NCI-H2227 treated with DMSO at 0.1 percent for 48 hours (cell line): ENCODE results near the gene CLEC7A.
A peak's percentile ranks its signal among the peaks of the same experiment; 100 is the strongest.

ENCODE experiments used
- DNase-seq: peaks from one replicate; lab custom pipeline; 2025; lab: John Stamatoyannopoulos, UW

CLEC7A gene

GRCh38 chr12:10130042-10130441 lies at the start of gene CLEC7A:
CLEC7A (minus strand) TSS chr12:10130199; CDS start chr12:10130082, 117 bp downstream.
- DNase-seq = no peak

- no peak for DNase-seq
Observed at GRCh38 chr12:10179776-10180181, 49.8 kb upstream of the CLEC7A start.

DNA sequence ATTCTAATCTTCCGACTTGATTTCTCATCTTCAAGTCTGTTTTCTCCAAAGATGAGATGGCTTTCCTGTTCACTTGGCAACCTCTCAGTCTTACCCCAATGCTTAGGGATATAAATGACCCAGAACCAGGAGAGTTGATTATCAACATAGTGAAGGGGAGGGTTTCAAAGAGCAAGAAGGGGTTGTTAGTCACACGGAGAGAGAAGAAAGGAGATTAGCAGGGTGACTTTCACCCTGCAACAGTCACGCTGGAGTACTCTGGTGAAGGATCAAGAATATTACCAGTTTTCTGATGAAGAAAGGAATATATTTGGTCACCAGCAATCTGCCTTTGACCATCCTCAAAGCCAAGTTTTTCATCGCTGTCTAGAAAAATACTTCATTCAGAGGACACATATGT lies 48.8 kb upstream of the CLEC7A start, which contains the start of gene TMEM52B:
TSS of gene TMEM52B (plus strand) at position 212 of the 400 bp plus-strand sequence. CDS start 543 bp downstream, outside the sequence.
- DNase-seq = no peak

DNA sequence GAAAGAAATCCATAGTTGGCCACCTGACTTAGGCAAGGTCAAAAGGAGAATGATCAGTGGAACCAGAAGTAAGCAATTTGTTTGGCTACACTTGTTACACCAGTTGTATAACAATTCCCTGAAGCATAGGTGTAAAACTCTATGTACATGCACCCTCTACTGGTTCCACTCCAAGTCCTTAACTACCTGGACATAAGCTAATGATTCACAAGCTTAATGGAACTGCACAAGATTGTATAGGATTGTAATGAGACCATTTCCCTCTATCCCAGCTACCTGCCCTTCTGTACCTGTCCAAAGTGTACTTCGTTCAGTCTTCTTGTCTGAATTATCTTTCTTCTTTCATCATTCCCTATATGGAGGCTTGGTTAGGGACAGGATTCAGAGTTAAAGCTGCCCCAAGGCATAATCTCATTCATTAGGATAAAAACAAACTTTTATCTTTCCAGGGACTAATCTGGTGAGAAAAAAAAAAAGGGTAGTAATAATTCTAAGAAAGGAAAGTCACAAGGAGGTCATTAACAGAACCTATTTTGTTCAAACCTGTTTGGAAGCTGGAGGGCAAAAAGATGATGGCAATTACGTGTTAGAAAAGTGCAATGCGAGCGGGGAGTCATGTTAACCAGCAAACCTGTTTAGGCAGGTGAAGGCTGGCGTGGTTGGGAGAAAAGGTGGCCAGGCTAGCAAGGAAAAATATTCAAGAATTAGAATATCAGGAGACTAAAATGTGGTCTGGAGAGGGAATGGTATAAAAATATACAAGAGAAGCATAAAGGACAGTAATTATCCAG lies 46.0 kb upstream of the CLEC7A start:
- DNase-seq = no peak

GRCh38 chr12:10174986-10175614 lies 45.1 kb upstream of the CLEC7A start:
- DNase-seq = no peak

- no peak for DNase-seq
Observed at GRCh38 chr12:10171973-10172728, 42.2 kb upstream of the CLEC7A start, which contains the start of gene OLR1. OLR1 (minus strand) TSS chr12:10172132; CDS start chr12:10172077, 55 bp downstream.

GRCh38 chr12:10170216-10170615 lies 40.2 kb upstream of the CLEC7A start:
- no peak for DNase-seq

DNA sequence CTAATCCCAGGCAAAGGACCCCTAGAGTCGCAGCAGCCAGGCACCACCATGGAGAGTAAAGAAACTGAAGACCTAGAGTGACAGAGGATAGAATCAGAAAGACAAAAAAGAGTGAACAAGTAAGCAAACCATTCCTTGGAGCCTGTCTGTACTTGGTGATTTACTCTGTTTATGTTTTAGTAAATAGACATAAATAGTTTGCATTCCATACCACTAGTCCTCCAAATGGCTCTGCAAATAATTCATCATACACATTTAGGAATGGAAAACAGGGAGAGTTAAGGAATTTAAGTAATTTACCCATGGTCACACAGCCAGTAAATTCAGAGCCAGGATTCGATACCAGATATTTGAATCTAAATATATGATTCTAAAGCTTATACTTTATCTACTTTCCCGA lies 39.1 kb upstream of the CLEC7A start:
- DNase-seq = no peak

DNA sequence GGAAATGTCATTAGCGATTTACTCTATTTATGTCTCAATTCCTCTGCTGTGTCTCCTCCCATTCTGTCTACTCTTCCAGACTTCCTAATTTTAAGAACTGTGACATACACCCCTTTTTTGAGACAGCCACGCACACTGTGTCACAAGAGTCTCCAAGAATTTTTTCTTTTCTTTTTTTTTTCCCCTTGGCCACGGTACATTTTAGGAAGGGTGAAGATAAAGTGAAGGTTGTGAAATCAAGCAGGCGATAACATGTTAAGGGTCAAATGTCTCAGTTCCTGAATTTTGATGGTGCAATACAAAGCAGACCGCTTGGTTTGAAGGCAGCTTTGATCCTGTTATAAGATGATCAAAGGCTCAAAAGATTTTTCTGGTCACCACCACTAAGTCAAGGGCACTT lies 37.6 kb upstream of the CLEC7A start:
- DNase-seq = no peak

- no peak for DNase-seq
Observed at GRCh38 chr12:10165421-10165820, 35.4 kb upstream of the CLEC7A start.

GRCh38 chr12:10163084-10163483 lies 33.1 kb upstream of the CLEC7A start:
- DNase-seq = no peak

- no peak for DNase-seq
Observed at GRCh38 chr12:10160617-10161385, 30.8 kb upstream of the CLEC7A start.

GRCh38 chr12:10159280-10159679 lies 29.3 kb upstream of the CLEC7A start:
- DNase-seq = no peak

DNA sequence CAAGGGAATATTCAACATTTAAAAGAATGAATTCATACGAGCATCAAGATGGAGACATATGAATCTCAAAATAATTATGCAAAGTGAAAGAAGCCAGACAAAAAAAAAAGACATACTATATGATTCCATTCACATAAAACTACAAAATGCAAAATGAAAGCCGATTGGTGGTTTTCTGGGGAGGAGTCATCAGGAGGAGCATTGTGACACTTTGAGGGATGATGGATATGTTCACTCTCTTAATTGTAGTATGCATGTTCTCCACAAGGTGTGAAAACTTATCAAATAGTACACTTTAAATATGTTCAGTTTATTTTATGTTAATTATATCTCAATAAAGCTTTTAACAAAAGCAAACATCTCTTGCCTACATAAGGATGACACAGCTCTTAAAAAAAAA lies 28.4 kb upstream of the CLEC7A start:
- DNase-seq = no peak

DNA sequence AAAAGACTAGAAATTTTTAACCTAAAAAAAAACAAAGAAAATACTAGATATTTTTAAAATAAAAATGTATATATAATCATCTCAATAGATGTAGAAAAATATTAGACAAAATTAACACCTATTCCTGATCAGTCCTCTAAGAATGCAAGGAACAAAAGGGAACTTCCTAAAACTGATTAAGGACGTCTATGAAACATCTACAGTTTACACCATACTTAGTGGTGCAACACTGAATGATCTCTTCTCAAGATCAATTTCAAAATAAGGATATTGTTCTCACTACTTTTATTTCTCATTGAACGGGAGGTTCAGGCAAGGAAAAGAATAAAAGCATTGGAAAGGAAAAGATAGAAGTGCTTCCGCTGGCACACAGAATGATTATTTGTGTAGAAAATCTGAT lies 26.0 kb upstream of the CLEC7A start:
- DNase-seq = no peak

GRCh38 chr12:10154145-10154496 lies 24.1 kb upstream of the CLEC7A start:
- DNase-seq = no peak

DNA sequence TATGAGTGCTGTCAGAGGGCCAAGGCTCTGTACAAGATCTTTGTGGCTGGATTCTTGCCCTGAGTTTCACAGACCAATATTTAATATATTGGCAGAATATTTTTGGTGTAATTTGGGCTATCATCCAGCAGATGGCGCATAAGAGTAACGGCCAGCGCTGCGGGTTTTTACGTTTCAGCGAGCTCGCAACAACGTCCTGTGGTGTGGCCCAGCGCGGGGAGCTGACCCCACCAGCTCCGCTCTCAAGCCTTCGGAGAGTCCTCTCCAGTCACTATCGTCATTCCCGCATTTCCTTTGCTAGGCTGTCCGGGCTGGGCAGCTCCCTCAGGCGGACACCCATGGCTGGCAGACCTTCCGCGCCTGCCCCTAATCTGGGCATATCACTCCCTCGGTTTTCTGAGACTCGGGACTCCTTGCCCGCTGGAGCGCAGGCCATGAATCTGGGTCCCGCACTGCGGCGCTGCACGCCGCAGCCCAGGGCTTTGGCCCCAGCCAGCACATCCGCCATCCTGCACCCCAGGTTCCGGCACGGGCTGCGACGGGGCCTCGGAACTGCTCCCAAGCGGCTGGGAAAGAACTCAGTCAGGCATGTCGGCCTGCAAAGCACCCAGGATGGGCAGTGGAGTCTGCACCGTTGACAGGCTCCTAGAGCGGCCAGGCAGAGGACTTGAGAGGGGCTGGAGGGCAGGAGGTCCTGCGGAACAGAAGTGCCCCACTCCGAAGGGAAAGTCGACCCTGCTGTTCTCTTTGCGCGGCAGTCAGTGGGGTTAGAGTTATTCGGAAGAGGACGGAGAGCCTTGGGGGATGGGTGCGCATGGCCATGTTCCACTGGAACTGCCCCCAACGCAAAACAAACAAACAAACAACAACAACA lies 23.5 kb upstream of the CLEC7A start:
- DNase-seq = peak; percentile 21

GRCh38 chr12:10151621-10152020 lies 21.6 kb upstream of the CLEC7A start:
- no peak for DNase-seq

DNA sequence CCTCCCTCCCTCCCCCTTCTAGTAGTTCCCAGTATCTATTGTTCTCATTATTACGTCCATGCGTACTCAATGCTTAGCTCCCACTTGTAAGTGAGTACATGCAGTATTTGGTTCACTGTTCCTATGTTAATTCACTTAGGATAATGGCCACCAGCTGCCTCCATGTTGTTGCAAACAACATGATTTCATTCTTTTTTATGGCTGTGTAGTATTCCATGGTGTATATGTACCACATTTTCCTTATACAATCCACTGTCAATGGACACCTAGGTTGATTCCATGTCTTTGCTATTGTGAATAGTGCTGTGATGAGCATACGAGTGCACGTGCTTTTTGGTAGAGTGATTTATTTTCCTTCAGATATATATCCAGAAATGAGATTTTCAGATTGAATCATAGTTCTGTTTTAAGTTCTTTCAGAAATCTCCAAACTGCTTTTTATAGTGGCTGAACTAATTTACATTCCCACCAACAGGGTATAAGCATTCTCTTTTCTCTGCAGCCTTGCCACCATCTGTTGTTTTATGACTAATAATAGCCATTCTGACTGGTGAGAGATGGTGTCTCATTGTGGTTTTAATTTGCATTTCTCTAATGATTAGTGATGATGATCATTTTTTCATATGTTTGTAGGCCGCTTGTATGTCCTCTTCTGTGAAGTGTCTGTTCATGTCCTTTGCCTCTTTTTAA lies 17.9 kb upstream of the CLEC7A start:
- no peak for DNase-seq

DNA sequence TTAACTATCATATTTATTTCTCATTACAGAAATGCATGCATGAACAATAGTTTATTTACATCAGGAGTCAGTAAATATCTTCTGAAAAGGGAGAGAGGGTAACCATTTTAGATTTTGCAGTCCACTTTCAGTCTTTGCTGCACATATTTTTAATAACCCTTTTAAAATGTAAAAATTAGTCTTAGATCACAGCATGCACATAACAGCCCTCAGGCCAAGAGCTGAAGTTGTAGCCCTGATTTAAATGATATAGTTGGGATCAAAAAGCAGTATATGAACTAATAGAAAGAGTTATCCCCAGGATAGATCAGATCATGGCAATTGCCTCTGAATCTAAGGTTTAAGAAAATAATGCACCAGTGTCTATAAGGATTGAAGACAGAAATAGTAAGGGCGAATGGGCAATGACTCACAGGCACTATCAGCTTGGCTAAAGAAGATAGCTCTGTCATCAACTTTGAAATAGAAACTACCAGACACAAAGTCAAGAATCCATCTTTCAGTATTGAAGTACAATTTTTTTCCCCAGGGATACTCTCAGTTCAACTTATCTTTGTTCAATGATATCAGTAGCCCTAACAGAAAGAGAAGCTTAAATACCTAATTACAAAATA lies 13.1 kb upstream of the CLEC7A start:
- DNase-seq = no peak
